MV-4-11 (cell line): ENCODE data around the gene PSTPIP1.
A peak's percentile ranks its signal among the peaks of the same experiment; 100 is the strongest.
"Not testable (repeated sequence)": the region's sequence is repeated elsewhere in the genome, so short reads cannot be mapped to it uniquely, and the experiment has no call there.

ENCODE experiments used
- DNase-seq: peaks from one replicate; lab custom pipeline; 2025; lab: John Stamatoyannopoulos, UW

PSTPIP1 gene

GRCh38 chr15:76994971-76995945 lies at the start of gene PSTPIP1:
TSS of gene PSTPIP1 (plus strand) at chr15:76995126. CDS start at chr15:76995574, 448 bp downstream.
- DNase-seq, result peak; percentile 57

- no peak for DNase-seq
These were observed 49.3 kb upstream of the PSTPIP1 start for GRCh38 chr15:76945494-76946093.

- no peak for DNase-seq
These were observed 47.5 kb upstream of the PSTPIP1 start for GRCh38 chr15:76947454-76947853.

- DNase-seq, result no peak
These were observed 43.7 kb upstream of the PSTPIP1 start for GRCh38 chr15:76951220-76951619.

- peak; percentile 19 for DNase-seq
These were observed 41.0 kb upstream of the PSTPIP1 start for GRCh38 chr15:76953913-76954312.

GRCh38 chr15:76954744-76955143 lies 40.2 kb upstream of the PSTPIP1 start:
- no peak for DNase-seq

GRCh38 chr15:76961268-76962011 lies 33.5 kb upstream of the PSTPIP1 start:
- no peak for DNase-seq

- DNase-seq, result peak; percentile 4
These were observed 32.5 kb upstream of the PSTPIP1 start for GRCh38 chr15:76962337-76963013.

- DNase-seq, result no peak
These were observed 31.3 kb upstream of the PSTPIP1 start for GRCh38 chr15:76963596-76963995.

- no peak for DNase-seq
These were observed 30.8 kb upstream of the PSTPIP1 start for GRCh38 chr15:76964157-76964556.

- not testable (repeated sequence) for DNase-seq
These were observed 28.9 kb upstream of the PSTPIP1 start for GRCh38 chr15:76966051-76966450.

GRCh38 chr15:76967067-76967466 lies 27.9 kb upstream of the PSTPIP1 start:
- DNase-seq, result no peak

GRCh38 chr15:76968306-76968705 lies 26.6 kb upstream of the PSTPIP1 start:
- DNase-seq, result no peak

GRCh38 chr15:76972389-76973361 lies 22.3 kb upstream of the PSTPIP1 start:
- DNase-seq, result no peak

GRCh38 chr15:76973362-76973743 lies 21.6 kb upstream of the PSTPIP1 start:
- DNase-seq, result peak; percentile 53

GRCh38 chr15:76973906-76974305 lies 21.0 kb upstream of the PSTPIP1 start:
- DNase-seq, result no peak

- no peak for DNase-seq
These were observed 20.4 kb upstream of the PSTPIP1 start for GRCh38 chr15:76974456-76975036.

GRCh38 chr15:76976141-76976540 lies 18.8 kb upstream of the PSTPIP1 start:
- DNase-seq, result no peak

GRCh38 chr15:76976572-76977270 lies 18.2 kb upstream of the PSTPIP1 start:
- DNase-seq, result peak; percentile 51
